ENCODE data around the gene ZBTB47. TPM values are rescaled to one million over a fixed set of nuclear protein-coding genes. Genes with fewer than 3 reads are reported as not detected.

The ZBTB47 gene
- total and polyA plus RNA-seq, 2 donors (not counting 1 experiment from before 2014, with no cell fraction given), result 15.6 to 49.4 TPM

DNA sequence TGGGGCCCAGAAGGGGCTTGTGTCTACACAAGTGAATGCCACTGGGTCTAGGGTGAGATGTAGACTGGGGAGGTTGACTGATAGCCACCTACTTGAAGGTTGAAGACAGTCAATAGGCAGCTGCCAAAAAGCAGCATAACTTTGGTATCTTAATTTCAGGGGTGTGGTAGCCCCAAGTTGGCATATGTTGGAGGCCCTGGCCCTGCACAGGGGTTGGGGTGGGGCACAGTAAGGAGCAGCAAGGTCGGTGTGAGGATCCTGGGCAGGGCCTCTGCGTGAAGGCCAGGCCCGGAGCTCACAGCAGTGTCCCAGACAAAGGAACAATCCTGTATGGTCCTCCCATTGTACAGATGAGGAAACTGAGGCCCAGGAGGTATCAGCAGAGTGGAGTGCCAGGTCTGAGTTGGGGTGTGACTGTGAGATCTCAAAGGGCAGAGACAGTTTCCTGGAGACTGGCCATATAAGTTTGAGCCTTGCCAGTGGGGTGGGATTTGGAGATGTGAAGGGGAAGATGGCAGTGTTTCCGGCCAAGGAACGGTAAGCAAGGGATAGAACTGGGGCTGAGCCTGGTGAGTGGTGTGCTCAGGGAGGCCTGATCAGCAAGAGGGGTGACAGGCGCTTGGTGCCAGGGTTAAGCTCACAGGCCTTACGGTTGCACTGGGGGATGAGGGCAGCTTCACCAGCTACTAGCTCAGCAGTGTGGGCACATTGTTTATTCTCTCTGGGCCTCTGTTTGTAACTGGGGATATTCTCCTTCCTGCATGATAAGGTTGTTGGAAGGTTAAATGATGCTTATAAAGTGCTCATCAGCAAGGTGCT lies 33.5 kb downstream of the ZBTB47 start:
- H3K4me1 ChIP-seq (ENCODE audit: control insufficient read depth, extremely low read depth, insufficient read depth, low read length), result peaks cover 9% of the 10 kb centered on the region
- H3K4me3 ChIP-seq (replicated peaks in 1 of 4; ENCODE audit: control extremely low read depth in 1 of 4, insufficient read depth in 1 of 4, low read depth in 3 of 4, low read length in 4 of 4), result no peak overlapping the region
- H3K27ac ChIP-seq (ENCODE audit: insufficient read depth, low read length), result no peak overlapping the region
- no peak overlapping the region for H3K4me2 ChIP-seq (ENCODE audit: extremely low read depth, insufficient read depth, low read length)
- TF ChIP-seq, protein P1, sequence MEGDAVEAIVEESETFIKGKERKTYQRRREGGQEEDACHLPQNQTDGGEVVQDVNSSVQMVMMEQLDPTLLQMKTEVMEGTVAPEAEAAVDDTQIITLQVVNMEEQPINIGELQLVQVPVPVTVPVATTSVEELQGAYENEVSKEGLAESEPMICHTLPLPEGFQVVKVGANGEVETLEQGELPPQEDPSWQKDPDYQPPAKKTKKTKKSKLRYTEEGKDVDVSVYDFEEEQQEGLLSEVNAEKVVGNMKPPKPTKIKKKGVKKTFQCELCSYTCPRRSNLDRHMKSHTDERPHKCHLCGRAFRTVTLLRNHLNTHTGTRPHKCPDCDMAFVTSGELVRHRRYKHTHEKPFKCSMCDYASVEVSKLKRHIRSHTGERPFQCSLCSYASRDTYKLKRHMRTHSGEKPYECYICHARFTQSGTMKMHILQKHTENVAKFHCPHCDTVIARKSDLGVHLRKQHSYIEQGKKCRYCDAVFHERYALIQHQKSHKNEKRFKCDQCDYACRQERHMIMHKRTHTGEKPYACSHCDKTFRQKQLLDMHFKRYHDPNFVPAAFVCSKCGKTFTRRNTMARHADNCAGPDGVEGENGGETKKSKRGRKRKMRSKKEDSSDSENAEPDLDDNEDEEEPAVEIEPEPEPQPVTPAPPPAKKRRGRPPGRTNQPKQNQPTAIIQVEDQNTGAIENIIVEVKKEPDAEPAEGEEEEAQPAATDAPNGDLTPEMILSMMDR (conservative IDR thresholded peaks at IDR 0.05 in 1 of 2, IDR thresholded peaks at IDR 0.05 in 1 of 2; ENCODE audit: low read depth in 1 of 2, low read length in 2 of 2), result no peak
- TF ChIP-seq EZH2 (IDR thresholded peaks at IDR 0.05; ENCODE audit: low read length, missing control alignments), result no peak
- no peak for DNase-seq (ENCODE audit: low read depth in 2 of 2)
- H3K9me3 ChIP-seq (ENCODE audit: control insufficient read depth, insufficient read depth, low read depth, low read length), result no peaks in the 10 kb centered on the region
- no peaks in the 10 kb centered on the region for H3K79me2 ChIP-seq (ENCODE audit: control insufficient read depth, insufficient read depth, low read length)
- no peak overlapping the region for H2AFZ ChIP-seq (ENCODE audit: low read length)
- H3K9ac ChIP-seq (ENCODE audit: insufficient read depth, low read length), result no peak overlapping the region
- H3K36me3 ChIP-seq (ENCODE audit: control insufficient read depth, insufficient read depth, low read length), result no peaks in the 10 kb centered on the region
- H3K27me3 ChIP-seq (ENCODE audit: control insufficient read depth, insufficient read depth, low read length), result peaks cover 18% of the 10 kb centered on the region
- H4K20me1 ChIP-seq (ENCODE audit: control insufficient read depth, extremely low read depth, insufficient read depth, low read length), result no peaks in the 10 kb centered on the region

DNA sequence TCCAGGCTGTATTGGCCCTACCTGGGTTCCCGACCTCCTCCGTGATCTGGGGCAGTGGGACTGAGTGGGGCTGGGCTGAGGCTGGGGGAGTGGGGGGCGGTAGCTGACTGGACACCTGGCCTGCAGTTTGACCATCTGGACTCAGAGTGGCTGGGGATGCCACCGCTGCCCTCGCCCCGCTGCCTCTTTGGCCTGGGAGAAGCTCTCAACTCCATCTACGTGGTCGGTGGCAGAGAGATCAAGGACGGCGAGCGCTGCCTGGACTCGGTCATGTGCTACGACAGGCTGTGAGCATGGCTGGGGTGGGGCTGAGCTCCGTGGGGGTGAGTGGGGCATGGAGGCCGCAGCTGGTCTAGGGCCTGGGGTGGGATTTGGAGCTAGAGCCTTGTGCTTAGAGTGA lies 34.5 kb downstream of the ZBTB47 start:
- Histone ChIP-seq H4K20me1 (ENCODE audit: control insufficient read depth, extremely low read depth, insufficient read depth, low read length) (no peaks in the 10 kb centered on the region), H3K79me2 (ENCODE audit: control insufficient read depth, insufficient read depth, low read length) (no peaks in the 10 kb centered on the region), H3K4me1 (ENCODE audit: control insufficient read depth, extremely low read depth, insufficient read depth, low read length) (peaks cover 9% of the 10 kb centered on the region), H3K9ac (ENCODE audit: insufficient read depth, low read length) (no peak overlapping the region), H3K4me3 (replicated peaks in 1 of 4; ENCODE audit: control extremely low read depth in 1 of 4, insufficient read depth in 1 of 4, low read depth in 3 of 4, low read length in 4 of 4) (no peak overlapping the region), H3K27me3 (ENCODE audit: control insufficient read depth, insufficient read depth, low read length) (peaks cover 20% of the 10 kb centered on the region), H3K9me3 (ENCODE audit: control insufficient read depth, insufficient read depth, low read depth, low read length) (no peaks in the 10 kb centered on the region), H2AFZ (ENCODE audit: low read length) (no peak overlapping the region), H3K4me2 (ENCODE audit: extremely low read depth, insufficient read depth, low read length) (no peak overlapping the region), H3K27ac (ENCODE audit: insufficient read depth, low read length) (no peak overlapping the region), H3K36me3 (ENCODE audit: control insufficient read depth, insufficient read depth, low read length) (no peaks in the 10 kb centered on the region)
- DNase-seq (ENCODE audit: low read depth in 2 of 2), result no peak
- TF ChIP-seq EZH2 (IDR thresholded peaks at IDR 0.05; ENCODE audit: low read length, missing control alignments), result no peak
- TF ChIP-seq, protein P1 (conservative IDR thresholded peaks at IDR 0.05 in 1 of 2, IDR thresholded peaks at IDR 0.05 in 1 of 2; ENCODE audit: low read depth in 1 of 2, low read length in 2 of 2), result no peak

DNA sequence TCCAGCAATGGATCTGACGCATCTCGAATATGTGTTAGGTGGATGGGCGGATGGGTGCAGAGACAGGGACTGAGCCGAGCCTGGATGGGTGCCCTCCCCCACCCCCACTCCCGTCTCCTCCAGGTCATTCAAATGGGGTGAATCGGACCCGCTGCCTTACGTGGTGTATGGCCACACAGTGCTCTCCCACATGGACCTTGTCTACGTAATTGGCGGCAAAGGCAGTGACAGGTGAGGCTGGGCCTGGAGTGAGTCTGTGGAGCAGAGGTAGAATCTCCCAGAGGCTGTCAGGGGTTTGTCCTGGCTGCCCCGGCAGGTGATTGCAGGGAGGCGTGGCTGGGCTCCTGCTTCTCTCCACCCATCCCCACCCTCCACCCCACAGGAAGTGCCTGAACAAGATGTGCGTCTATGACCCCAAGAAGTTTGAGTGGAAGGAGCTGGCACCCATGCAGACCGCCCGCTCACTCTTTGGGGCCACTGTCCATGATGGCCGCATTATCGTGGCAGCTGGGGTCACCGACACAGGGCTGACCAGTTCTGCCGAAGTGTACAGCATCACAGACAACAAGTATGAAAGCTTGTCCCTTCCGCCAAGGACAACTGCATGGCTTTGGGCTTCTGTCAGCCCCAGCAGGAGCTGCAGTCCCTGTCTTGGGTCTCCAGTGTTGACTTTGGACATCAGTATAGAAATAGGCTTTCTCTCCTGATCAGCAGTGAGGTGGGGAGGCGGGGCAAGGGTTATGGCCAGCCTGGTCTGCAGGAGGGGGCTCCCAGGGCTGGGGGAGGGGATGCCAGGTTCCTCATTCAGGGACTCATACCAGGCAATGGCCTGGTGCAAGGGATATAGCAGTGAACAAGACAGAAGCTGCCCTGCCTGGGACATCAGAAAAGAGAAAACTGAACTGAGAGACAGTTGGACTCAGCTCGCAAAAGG lies 35.3 kb downstream of the ZBTB47 start:
- no peak overlapping the region for H3K4me2 ChIP-seq (ENCODE audit: extremely low read depth, insufficient read depth, low read length)
- H4K20me1 ChIP-seq (ENCODE audit: control insufficient read depth, extremely low read depth, insufficient read depth, low read length), result no peaks in the 10 kb centered on the region
- no peak overlapping the region for H3K27ac ChIP-seq (ENCODE audit: insufficient read depth, low read length)
- peaks cover 6% of the 10 kb centered on the region for H3K4me1 ChIP-seq (ENCODE audit: control insufficient read depth, extremely low read depth, insufficient read depth, low read length)
- peaks cover 20% of the 10 kb centered on the region for H3K27me3 ChIP-seq (ENCODE audit: control insufficient read depth, insufficient read depth, low read length)
- no peaks in the 10 kb centered on the region for H3K79me2 ChIP-seq (ENCODE audit: control insufficient read depth, insufficient read depth, low read length)
- H3K4me3 ChIP-seq (replicated peaks in 1 of 4; ENCODE audit: control extremely low read depth in 1 of 4, insufficient read depth in 1 of 4, low read depth in 3 of 4, low read length in 4 of 4), result no peak overlapping the region
- H3K9me3 ChIP-seq (ENCODE audit: control insufficient read depth, insufficient read depth, low read depth, low read length), result no peaks in the 10 kb centered on the region
- no peaks in the 10 kb centered on the region for H3K36me3 ChIP-seq (ENCODE audit: control insufficient read depth, insufficient read depth, low read length)
- H2AFZ ChIP-seq (ENCODE audit: low read length), result no peak overlapping the region
- DNase-seq (ENCODE audit: low read depth in 2 of 2), result no peak
- no peak overlapping the region for H3K9ac ChIP-seq (ENCODE audit: insufficient read depth, low read length)
- no peak for TF ChIP-seq EZH2 (IDR thresholded peaks at IDR 0.05; ENCODE audit: low read length, missing control alignments)
- TF ChIP-seq, protein P1 (conservative IDR thresholded peaks at IDR 0.05 in 1 of 2, IDR thresholded peaks at IDR 0.05 in 1 of 2; ENCODE audit: low read depth in 1 of 2, low read length in 2 of 2), result no peak

Measured in fibroblast of lung (primary cell).